CD1c-positive myeloid dendritic cell (primary cell): Measurements from ENCODE around the gene PRDM16.

Experiments used
- DNase-seq: peaks from one replicate; pipeline ENCODE4 v3.0.0-alpha.2; 2016; ENCODE audit errors: extremely low spot score

The PRDM16 gene

GRCh38 chr1:3323021-3323795 is 254.2 kb downstream of the PRDM16 start:
- DNase-seq: no peak

GRCh38 chr1:3323796-3324703 is 255.0 kb downstream of the PRDM16 start:
- no peak for DNase-seq

GRCh38 chr1:3324704-3325535 is 255.9 kb downstream of the PRDM16 start:
- DNase-seq: no peak

GRCh38 chr1:3326516-3327388 is 257.7 kb downstream of the PRDM16 start:
- no peak for DNase-seq

GRCh38 chr1:3327389-3327702 is 258.3 kb downstream of the PRDM16 start:
- DNase-seq: no peak

- DNase-seq: no peak
Observed at GRCh38 chr1:3327936-3328590, 259.1 kb downstream of the PRDM16 start.

- no peak for DNase-seq
Observed at GRCh38 chr1:3329640-3330281, 260.8 kb downstream of the PRDM16 start.

GRCh38 chr1:3330771-3331245 is 261.8 kb downstream of the PRDM16 start:
- no peak for DNase-seq

GRCh38 chr1:3331564-3331963 is 262.6 kb downstream of the PRDM16 start:
- no peak for DNase-seq

GRCh38 chr1:3332043-3332442 is 263.0 kb downstream of the PRDM16 start:
- no peak for DNase-seq

- DNase-seq: no peak
Observed at GRCh38 chr1:3332662-3333061, 263.7 kb downstream of the PRDM16 start.

GRCh38 chr1:3333903-3334302 is 264.9 kb downstream of the PRDM16 start:
- DNase-seq: no peak

- no peak for DNase-seq
Observed at GRCh38 chr1:3334366-3334765, 265.4 kb downstream of the PRDM16 start.

GRCh38 chr1:3335754-3336640 is 267.0 kb downstream of the PRDM16 start:
- DNase-seq: no peak

- no peak for DNase-seq
Observed at GRCh38 chr1:3336641-3337630, 267.9 kb downstream of the PRDM16 start.

- no peak for DNase-seq
Observed at GRCh38 chr1:3337798-3338724, 269.1 kb downstream of the PRDM16 start.

GRCh38 chr1:3338725-3339070 is 269.7 kb downstream of the PRDM16 start:
- DNase-seq: no peak
